ENCODE measurements around the gene MCF2L2. TPM values are rescaled to one million over a fixed set of nuclear protein-coding genes. Genes with fewer than 3 reads are reported as not detected.
A peak's percentile ranks its signal among the peaks of the same experiment; 100 is the strongest.
"Not testable (repeated sequence)": the region's sequence is repeated elsewhere in the genome, so short reads cannot be mapped to it uniquely, and the experiment has no call there.

Gene MCF2L2
- total RNA-seq, 2 donors from 2014 or later: 7.6 to 11.5 TPM

GRCh38 chr3:183385698-183386613 is 42.5 kb downstream of the MCF2L2 start:
- H3K9me3 Mint-ChIP-seq: no peaks in the 10 kb centered on the region
- no peaks in the 10 kb centered on the region for H3K36me3 Mint-ChIP-seq (ENCODE audit: insufficient read depth in 2 of 2)
- H3K4me1 Mint-ChIP-seq (ENCODE audit: low read depth): peaks cover 23% of the 10 kb centered on the region
- H3K27ac Mint-ChIP-seq: peak overlapping the region; percentile 61
- no peak overlapping the region for H3K4me3 Mint-ChIP-seq
- no peaks in the 10 kb centered on the region for H3K27me3 Mint-ChIP-seq (ENCODE audit: low read depth)
- DNase-seq (peak; percentile 61 to 65), ATAC-seq (replicated peaks in 1 of 2) (peak; percentile 73 to 85)

- H3K27ac Mint-ChIP-seq: no peak overlapping the region
- no peak overlapping the region for H3K4me3 Mint-ChIP-seq
- no peaks in the 10 kb centered on the region for H3K27me3 Mint-ChIP-seq (ENCODE audit: low read depth)
- ATAC-seq (replicated peaks in 1 of 2) (no peak), DNase-seq (no peak)
- no peaks in the 10 kb centered on the region for H3K36me3 Mint-ChIP-seq (ENCODE audit: insufficient read depth in 2 of 2)
- peaks cover 32% of the 10 kb centered on the region for H3K4me1 Mint-ChIP-seq (ENCODE audit: low read depth)
- H3K9me3 Mint-ChIP-seq: no peaks in the 10 kb centered on the region
Observed at GRCh38 chr3:183381673-183382072, 46.7 kb downstream of the MCF2L2 start.

- ATAC-seq (replicated peaks in 1 of 2) (no peak), DNase-seq (no peak)
- Mint-ChIP-seq H3K27ac (no peak overlapping the region), H3K4me1 (ENCODE audit: low read depth) (peaks cover 37% of the 10 kb centered on the region), H3K4me3 (no peak overlapping the region), H3K9me3 (no peaks in the 10 kb centered on the region), H3K27me3 (ENCODE audit: low read depth) (no peaks in the 10 kb centered on the region), H3K36me3 (ENCODE audit: insufficient read depth in 2 of 2) (no peaks in the 10 kb centered on the region)
Observed at GRCh38 chr3:183381179-183381578, 47.2 kb downstream of the MCF2L2 start.

GRCh38 chr3:183378951-183379350 is 49.5 kb downstream of the MCF2L2 start:
- ATAC-seq (replicated peaks in 1 of 2) (no peak), DNase-seq (no peak)
- Mint-ChIP-seq H3K4me3 (no peak overlapping the region), H3K27ac (no peak overlapping the region), H3K27me3 (ENCODE audit: low read depth) (no peaks in the 10 kb centered on the region), H3K4me1 (ENCODE audit: low read depth) (peaks cover 45% of the 10 kb centered on the region), H3K36me3 (ENCODE audit: insufficient read depth in 2 of 2) (no peaks in the 10 kb centered on the region), H3K9me3 (no peaks in the 10 kb centered on the region)

- no peaks in the 10 kb centered on the region for H3K27me3 Mint-ChIP-seq (ENCODE audit: low read depth)
Observed at GRCh38 chr3:183378545-183378944, 49.9 kb downstream of the MCF2L2 start.

GRCh38 chr3:183378008-183378407 is 50.4 kb downstream of the MCF2L2 start:
- no peak for DNase-seq
- peaks cover 45% of the 10 kb centered on the region for H3K4me1 Mint-ChIP-seq (ENCODE audit: low read depth)
- H3K27ac Mint-ChIP-seq: no peak overlapping the region
- H3K36me3 Mint-ChIP-seq (ENCODE audit: insufficient read depth in 2 of 2): no peaks in the 10 kb centered on the region
- no peaks in the 10 kb centered on the region for H3K27me3 Mint-ChIP-seq (ENCODE audit: low read depth)
- no peaks in the 10 kb centered on the region for H3K9me3 Mint-ChIP-seq
- peak overlapping the region in 1 of 2 donors; percentile 52 for H3K4me3 Mint-ChIP-seq
- ATAC-seq (replicated peaks in 1 of 2): no peak

More at GRCh38 chr3:183378545-183378944, 49.9 kb downstream of the MCF2L2 start:
- ATAC-seq (replicated peaks in 1 of 2) (no peak), DNase-seq (no peak)
- Mint-ChIP-seq H3K36me3 (ENCODE audit: insufficient read depth in 2 of 2) (no peaks in the 10 kb centered on the region), H3K27ac (no peak overlapping the region), H3K4me1 (ENCODE audit: low read depth) (peaks cover 45% of the 10 kb centered on the region), H3K9me3 (no peaks in the 10 kb centered on the region), H3K4me3 (no peak overlapping the region)

- Mint-ChIP-seq H3K4me3 (peak overlapping the region; percentile 40 to 52), H3K36me3 (ENCODE audit: insufficient read depth in 2 of 2) (no peaks in the 10 kb centered on the region), H3K27ac (no peak overlapping the region), H3K9me3 (no peaks in the 10 kb centered on the region), H3K4me1 (ENCODE audit: low read depth) (peaks cover 48% of the 10 kb centered on the region), H3K27me3 (ENCODE audit: low read depth) (no peaks in the 10 kb centered on the region)
- peak; percentile 82 to 89 for ATAC-seq (replicated peaks in 1 of 2)
- DNase-seq: peak; percentile 17 to 47
Observed at GRCh38 chr3:183377307-183377959, 51.0 kb downstream of the MCF2L2 start.

- no peak for DNase-seq
- no peaks in the 10 kb centered on the region for H3K9me3 Mint-ChIP-seq
- peaks cover 55% of the 10 kb centered on the region for H3K4me1 Mint-ChIP-seq (ENCODE audit: low read depth)
- peak overlapping the region in 1 of 2 donors; percentile 8 for H3K4me3 Mint-ChIP-seq
- no peaks in the 10 kb centered on the region for H3K36me3 Mint-ChIP-seq (ENCODE audit: insufficient read depth in 2 of 2)
- no peak for ATAC-seq (replicated peaks in 1 of 2)
- H3K27ac Mint-ChIP-seq: peak overlapping the region; percentile 34
- no peaks in the 10 kb centered on the region for H3K27me3 Mint-ChIP-seq (ENCODE audit: low read depth)
Observed at GRCh38 chr3:183375787-183376186, 52.6 kb downstream of the MCF2L2 start.

GRCh38 chr3:183375337-183375736 is 53.1 kb downstream of the MCF2L2 start:
- peak overlapping the region in 1 of 2 donors; percentile 3 for H3K4me3 Mint-ChIP-seq
- DNase-seq (peak in 1 of 2 donors; percentile 9), ATAC-seq (replicated peaks in 1 of 2) (no peak)
- H3K9me3 Mint-ChIP-seq: no peaks in the 10 kb centered on the region
- H3K36me3 Mint-ChIP-seq (ENCODE audit: insufficient read depth in 2 of 2): no peaks in the 10 kb centered on the region
- H3K27ac Mint-ChIP-seq: no peak overlapping the region
- H3K27me3 Mint-ChIP-seq (ENCODE audit: low read depth): no peaks in the 10 kb centered on the region
- peaks cover 59% of the 10 kb centered on the region for H3K4me1 Mint-ChIP-seq (ENCODE audit: low read depth)

GRCh38 chr3:183372911-183373310 is 55.5 kb downstream of the MCF2L2 start:
- H3K4me1 Mint-ChIP-seq (ENCODE audit: low read depth): peaks cover 56% of the 10 kb centered on the region
- DNase-seq (no peak), ATAC-seq (replicated peaks in 1 of 2) (no peak)
- no peak overlapping the region for H3K27ac Mint-ChIP-seq
- H3K4me3 Mint-ChIP-seq: no peak overlapping the region
- no peaks in the 10 kb centered on the region for H3K9me3 Mint-ChIP-seq
- H3K36me3 Mint-ChIP-seq (ENCODE audit: insufficient read depth in 2 of 2): no peaks in the 10 kb centered on the region
- no peaks in the 10 kb centered on the region for H3K27me3 Mint-ChIP-seq (ENCODE audit: low read depth)

GRCh38 chr3:183371600-183371968 is 56.8 kb downstream of the MCF2L2 start:
- H3K4me1 Mint-ChIP-seq (ENCODE audit: low read depth): peaks cover 55% of the 10 kb centered on the region
- ATAC-seq (replicated peaks in 1 of 2) (peak; percentile 15 to 16), DNase-seq (peak in 1 of 2 donors; percentile 30)
- H3K27me3 Mint-ChIP-seq (ENCODE audit: low read depth); H3K9me3 Mint-ChIP-seq; H3K36me3 Mint-ChIP-seq (ENCODE audit: insufficient read depth in 2 of 2); H3K4me3 Mint-ChIP-seq; H3K27ac Mint-ChIP-seq: not testable (repeated sequence)

GRCh38 chr3:183370391-183370790 is 58.0 kb downstream of the MCF2L2 start:
- Mint-ChIP-seq H3K4me3 (no peak overlapping the region), H3K4me1 (ENCODE audit: low read depth) (peaks cover 55% of the 10 kb centered on the region), H3K27ac (no peak overlapping the region), H3K36me3 (ENCODE audit: insufficient read depth in 2 of 2) (no peaks in the 10 kb centered on the region), H3K9me3 (no peaks in the 10 kb centered on the region), H3K27me3 (ENCODE audit: low read depth) (no peaks in the 10 kb centered on the region)
- DNase-seq (no peak), ATAC-seq (replicated peaks in 1 of 2) (no peak)

- Mint-ChIP-seq H3K9me3 (no peaks in the 10 kb centered on the region), H3K27me3 (ENCODE audit: low read depth) (no peaks in the 10 kb centered on the region), H3K36me3 (ENCODE audit: insufficient read depth in 2 of 2) (no peaks in the 10 kb centered on the region), H3K4me1 (ENCODE audit: low read depth) (peaks cover 56% of the 10 kb centered on the region), H3K4me3 (no peak overlapping the region), H3K27ac (no peak overlapping the region)
- ATAC-seq (replicated peaks in 1 of 2) (no peak), DNase-seq (no peak)
Observed at GRCh38 chr3:183369627-183370026, 58.8 kb downstream of the MCF2L2 start.
